Mesodermal cell (in vitro differentiated cells): ENCODE results near the gene TRAF3.

Experiments
- H3K27ac ChIP-seq: 2 replicates; pipeline ENCODE4 v1.7.0; 2013; ENCODE audit warnings: mild to moderate bottlenecking, low read depth, low read length, moderate library complexity; ENCODE audit not compliant: severe bottlenecking
- H3K36me3 ChIP-seq: 2 replicates; pipeline ENCODE4 v1.7.1; 2013; ENCODE audit warnings: mild to moderate bottlenecking, low read length, moderate library complexity; ENCODE audit not compliant: control insufficient read depth, insufficient read depth
- H3K4me1 ChIP-seq: one replicate; pipeline ENCODE4 v1.7.1; 2013; ENCODE audit warnings: mild to moderate bottlenecking, low read length; ENCODE audit not compliant: insufficient read depth, control insufficient read depth, poor library complexity, severe bottlenecking
- H3K4me3 ChIP-seq: 2 replicates; pipeline ENCODE4 v1.7.0; 2013; ENCODE audit warnings: low read length, control low read depth, mild to moderate bottlenecking; ENCODE audit not compliant: insufficient read depth, poor library complexity, severe bottlenecking; ENCODE audit errors: extremely low read depth
- H3K9me3 ChIP-seq: 2 replicates; pipeline ENCODE4 v1.7.1; 2013; ENCODE audit warnings: mild to moderate bottlenecking, low read length, moderate library complexity; ENCODE audit not compliant: control insufficient read depth
- WGBS, 2 experiments: methylation state at CpG; one replicate each; pipeline ENCODE4 v1.1.5; 2013; ENCODE audit warnings: missing lambda C conversion rate in 2 of 2; ENCODE audit not compliant: insufficient coverage in 2 of 2; 5-methylcytosine and 5-hydroxymethylcytosine counted together

Gene TRAF3

DNA sequence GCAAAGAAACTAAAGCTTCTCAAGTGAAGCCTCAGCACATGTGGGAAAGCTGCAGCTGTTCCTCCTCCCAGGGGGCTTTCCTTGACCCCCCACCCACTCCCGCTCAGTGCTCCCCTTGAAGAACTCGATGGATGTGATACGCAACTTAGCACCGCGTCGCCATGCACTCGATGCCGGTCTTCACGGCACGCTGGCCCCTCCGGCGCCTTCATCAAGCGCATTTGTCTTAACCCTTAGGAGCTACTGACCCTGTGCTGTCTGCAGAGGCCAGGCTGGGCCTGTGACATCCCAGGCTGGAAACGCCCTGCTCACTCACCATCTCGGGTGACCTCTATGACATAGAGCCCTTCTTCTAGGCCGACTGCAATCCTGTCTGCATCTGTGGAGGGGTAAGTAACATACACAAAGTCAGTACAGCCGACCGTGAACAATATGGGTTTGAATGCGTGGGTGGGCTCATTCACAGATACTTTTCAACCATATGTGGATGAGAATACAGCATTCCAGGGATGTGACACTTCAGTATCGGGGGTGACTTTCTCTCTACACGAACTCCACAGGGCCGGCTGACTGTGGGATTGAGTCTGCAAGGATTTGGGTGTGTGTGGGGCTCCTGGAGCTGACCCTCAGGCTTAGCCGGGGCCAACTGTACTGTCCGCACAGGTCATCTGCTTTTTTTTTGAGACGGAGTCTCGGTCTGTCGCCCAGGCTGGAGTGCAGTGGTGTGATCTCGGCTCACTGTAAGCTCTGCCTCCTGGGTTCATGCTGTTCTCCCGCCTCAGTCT lies 168.3 kb downstream of the TRAF3 start:
- H3K4me3 ChIP-seq = no peak overlapping the region
- H3K9me3 ChIP-seq = no peaks in the 10 kb centered on the region
- H3K27ac ChIP-seq = no peak overlapping the region
- peaks cover 91% of the 10 kb centered on the region for H3K36me3 ChIP-seq
- H3K4me1 ChIP-seq = peaks cover 7% of the 10 kb centered on the region
- WGBS, 2 experiments = 89 to 94% methylated on average over 20 to 28 of the region's 29 CpGs

DNA sequence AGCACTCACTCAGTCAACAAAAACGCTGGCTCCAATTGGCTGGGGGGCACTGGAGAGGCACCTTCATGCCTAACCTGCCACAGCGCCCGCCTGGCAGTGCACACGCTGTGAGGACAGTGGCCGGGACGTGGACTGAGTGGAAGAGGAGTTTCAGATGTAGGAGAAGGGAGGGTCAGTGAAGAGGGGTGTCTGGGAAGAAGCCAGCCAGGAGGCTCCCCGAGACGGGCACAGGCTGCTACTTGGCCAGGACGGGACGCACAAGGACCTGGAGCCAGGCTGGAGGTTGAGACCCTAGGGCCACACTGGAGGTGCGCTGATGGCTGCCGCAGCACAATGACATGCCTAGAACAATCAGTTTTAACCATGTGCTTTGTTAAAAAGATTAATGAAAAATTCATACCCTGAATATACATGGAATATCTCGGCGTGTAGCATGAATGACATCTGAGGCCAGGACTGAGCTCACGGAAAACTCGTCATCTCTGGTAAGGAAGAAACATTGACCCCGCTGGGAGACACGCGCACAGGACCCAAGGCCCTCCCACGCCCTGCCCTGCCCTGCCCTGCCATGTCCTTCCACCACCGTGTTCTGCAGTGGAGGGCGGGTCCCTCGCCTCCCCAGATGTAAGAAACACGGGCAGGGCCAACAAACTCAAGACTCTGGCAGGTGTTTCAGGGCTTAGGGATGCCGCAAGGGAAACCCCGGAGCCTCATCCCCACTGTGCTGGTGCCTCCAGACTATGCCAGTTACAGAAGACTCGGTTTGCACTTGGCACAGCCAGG lies 170.3 kb downstream of the TRAF3 start:
- no peak overlapping the region for H3K27ac ChIP-seq
- H3K9me3 ChIP-seq = no peaks in the 10 kb centered on the region
- peaks cover 7% of the 10 kb centered on the region for H3K4me1 ChIP-seq
- no peak overlapping the region for H3K4me3 ChIP-seq
- H3K36me3 ChIP-seq = peaks cover 92% of the 10 kb centered on the region
- 92 to 93% methylated on average over 20 to 21 of the region's 27 CpGs for WGBS, 2 experiments

- Histone ChIP-seq H3K4me1 (peaks cover 7% of the 10 kb centered on the region), H3K36me3 (peaks cover 93% of the 10 kb centered on the region), H3K27ac (no peak overlapping the region), H3K9me3 (no peaks in the 10 kb centered on the region), H3K4me3 (no peak overlapping the region)
- 97 to 100% methylated on average over 4 to 8 of the region's 9 CpGs for WGBS, 2 experiments
Measured at GRCh38 chr14:102948698-102949061, 171.4 kb downstream of the TRAF3 start.

DNA sequence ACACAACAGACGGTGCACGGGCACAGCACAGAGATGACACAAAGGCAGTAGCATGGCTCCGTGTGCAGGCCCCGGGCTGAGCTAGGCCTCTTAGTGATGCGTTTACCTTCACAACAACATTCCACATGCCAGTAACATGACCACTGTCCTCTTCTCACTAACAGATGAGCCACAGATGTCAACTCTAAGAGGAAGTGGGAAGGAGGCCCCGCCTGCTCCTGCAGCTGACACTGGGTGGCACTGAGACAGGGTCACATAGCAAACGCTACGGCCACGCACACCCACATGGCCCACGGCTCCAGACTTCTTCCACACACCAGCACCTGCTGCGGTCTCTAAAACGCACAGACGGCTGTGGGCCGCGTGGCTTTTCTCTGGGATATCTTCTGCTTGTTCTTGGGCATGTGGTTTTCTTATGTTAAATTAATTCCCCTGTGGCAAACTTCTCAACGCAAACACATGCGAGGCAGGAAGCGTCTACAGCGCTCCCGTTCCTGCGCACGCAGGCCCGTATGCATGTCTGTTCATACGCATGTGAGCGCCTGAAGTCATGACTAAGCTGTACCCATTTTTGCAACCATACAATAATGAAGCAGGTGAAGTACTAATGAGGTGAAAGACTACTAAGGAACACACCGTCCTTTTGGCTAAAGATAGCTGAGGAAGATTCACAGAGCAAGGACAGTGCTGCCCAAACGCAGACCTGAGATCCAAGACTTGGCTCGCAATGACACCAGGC lies 172.0 kb downstream of the TRAF3 start:
- H3K4me1 ChIP-seq = peaks cover 7% of the 10 kb centered on the region
- no peak overlapping the region for H3K27ac ChIP-seq
- no peak overlapping the region for H3K4me3 ChIP-seq
- H3K9me3 ChIP-seq = no peaks in the 10 kb centered on the region
- H3K36me3 ChIP-seq = peaks cover 93% of the 10 kb centered on the region
- 96% methylated on average over 21 to 26 of the region's 28 CpGs for WGBS, 2 experiments

DNA sequence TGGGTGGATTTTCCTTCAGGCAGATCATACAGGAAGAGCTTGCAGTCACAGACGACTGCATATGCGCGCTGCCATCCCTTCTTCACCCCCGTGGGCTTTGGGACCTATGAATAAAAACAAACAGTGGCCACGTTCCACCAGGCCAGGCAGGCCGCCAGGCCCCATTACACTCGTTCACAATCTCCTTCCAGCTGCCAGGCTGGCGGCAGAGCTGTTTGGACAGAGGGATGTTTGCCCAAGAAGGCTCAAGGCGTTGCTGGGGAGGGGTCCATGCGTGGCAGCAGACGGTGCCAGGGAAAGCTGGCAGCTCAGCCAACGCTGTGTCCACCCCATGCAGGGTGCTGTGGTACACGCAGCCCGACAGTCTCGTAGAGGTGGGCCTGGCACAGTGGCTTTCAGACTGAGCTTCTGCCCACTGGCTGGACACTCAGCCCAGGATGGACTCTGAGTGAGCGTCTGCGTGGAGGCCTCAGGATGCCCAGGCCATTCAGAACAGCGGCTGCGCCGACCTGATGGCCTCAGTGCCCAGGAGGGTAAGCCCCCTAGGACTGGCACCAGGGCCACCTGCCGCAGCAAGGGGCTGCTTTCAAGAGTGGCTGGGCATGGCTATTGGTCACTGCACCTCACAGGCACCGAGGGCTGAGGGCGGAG lies 172.7 kb downstream of the TRAF3 start:
- no peak overlapping the region for H3K27ac ChIP-seq
- WGBS, 2 experiments = 94 to 96% methylated on average over 23 of the region's 23 CpGs

DNA sequence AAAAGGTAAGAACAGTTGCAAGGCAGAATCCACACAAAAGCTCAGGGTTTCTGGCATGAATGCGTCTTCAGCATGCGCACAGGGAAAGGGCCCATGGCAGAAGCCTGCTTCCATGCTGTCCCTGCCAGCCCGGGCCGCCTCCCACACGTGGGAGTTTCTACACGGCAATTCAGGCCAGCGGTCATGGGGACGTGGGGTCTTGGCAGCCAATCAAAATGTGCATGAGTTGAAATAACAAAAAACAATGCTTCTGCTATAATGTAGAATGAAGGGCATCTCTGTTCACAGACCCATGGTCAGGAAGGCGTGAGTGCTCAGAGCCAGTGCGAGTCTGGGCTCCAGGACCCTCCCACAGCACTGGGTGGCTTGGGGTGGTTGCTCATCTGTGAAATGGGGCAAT lies 173.8 kb downstream of the TRAF3 start:
- 92 to 96% methylated on average over 9 to 10 of the region's 10 CpGs for WGBS, 2 experiments

More for the DNA sequence above, 172.7 kb downstream of the TRAF3 start:
- Histone ChIP-seq H3K4me3 (no peak overlapping the region), H3K9me3 (no peaks in the 10 kb centered on the region), H3K36me3 (peaks cover 93% of the 10 kb centered on the region), H3K4me1 (peaks cover 7% of the 10 kb centered on the region)

DNA sequence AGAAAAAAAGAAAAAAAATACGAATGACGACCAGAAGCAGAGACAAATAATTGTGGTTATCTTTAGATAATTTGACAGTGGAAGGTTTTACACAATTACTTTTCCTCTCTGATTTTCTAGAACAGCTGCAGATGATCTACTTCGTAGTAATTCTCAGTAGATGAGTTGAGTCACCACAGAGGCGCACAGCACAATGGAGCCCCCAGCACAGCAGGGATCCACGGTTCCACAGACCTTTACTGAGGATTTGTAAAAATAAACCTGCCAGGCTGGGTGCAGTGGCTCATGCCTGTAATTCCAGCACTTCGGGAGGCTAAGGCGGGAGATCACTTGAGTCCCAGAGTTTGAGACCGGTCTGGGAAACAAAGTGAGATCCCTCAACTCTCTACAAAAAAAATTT lies 174.6 kb downstream of the TRAF3 start:
- H3K36me3 ChIP-seq = peaks cover 93% of the 10 kb centered on the region
- 83 to 95% methylated on average over 4 to 5 of the region's 8 CpGs for WGBS, 2 experiments
- H3K4me1 ChIP-seq = peaks cover 7% of the 10 kb centered on the region
- no peaks in the 10 kb centered on the region for H3K9me3 ChIP-seq
- no peak overlapping the region for H3K4me3 ChIP-seq
- no peak overlapping the region for H3K27ac ChIP-seq

More for the DNA sequence above, 173.8 kb downstream of the TRAF3 start:
- Histone ChIP-seq H3K27ac (no peak overlapping the region), H3K4me3 (no peak overlapping the region), H3K36me3 (peaks cover 93% of the 10 kb centered on the region), H3K4me1 (peaks cover 7% of the 10 kb centered on the region), H3K9me3 (no peaks in the 10 kb centered on the region)

GRCh38 chr14:102952276-102952675 lies 175.0 kb downstream of the TRAF3 start:
- 98 to 100% methylated on average over 2 to 6 of the region's 6 CpGs for WGBS, 2 experiments
- peaks cover 93% of the 10 kb centered on the region for H3K36me3 ChIP-seq
- H3K4me3 ChIP-seq = no peak overlapping the region
- peaks cover 7% of the 10 kb centered on the region for H3K4me1 ChIP-seq
- H3K9me3 ChIP-seq = no peaks in the 10 kb centered on the region
- H3K27ac ChIP-seq = no peak overlapping the region

- Histone ChIP-seq H3K27ac (no peak overlapping the region), H3K9me3 (no peaks in the 10 kb centered on the region), H3K4me3 (no peak overlapping the region), H3K4me1 (peaks cover 7% of the 10 kb centered on the region), H3K36me3 (peaks cover 95% of the 10 kb centered on the region)
- WGBS, 2 experiments = 93 to 97% methylated on average over 15 of the region's 15 CpGs
Measured at GRCh38 chr14:102953100-102953499, 175.9 kb downstream of the TRAF3 start.

DNA sequence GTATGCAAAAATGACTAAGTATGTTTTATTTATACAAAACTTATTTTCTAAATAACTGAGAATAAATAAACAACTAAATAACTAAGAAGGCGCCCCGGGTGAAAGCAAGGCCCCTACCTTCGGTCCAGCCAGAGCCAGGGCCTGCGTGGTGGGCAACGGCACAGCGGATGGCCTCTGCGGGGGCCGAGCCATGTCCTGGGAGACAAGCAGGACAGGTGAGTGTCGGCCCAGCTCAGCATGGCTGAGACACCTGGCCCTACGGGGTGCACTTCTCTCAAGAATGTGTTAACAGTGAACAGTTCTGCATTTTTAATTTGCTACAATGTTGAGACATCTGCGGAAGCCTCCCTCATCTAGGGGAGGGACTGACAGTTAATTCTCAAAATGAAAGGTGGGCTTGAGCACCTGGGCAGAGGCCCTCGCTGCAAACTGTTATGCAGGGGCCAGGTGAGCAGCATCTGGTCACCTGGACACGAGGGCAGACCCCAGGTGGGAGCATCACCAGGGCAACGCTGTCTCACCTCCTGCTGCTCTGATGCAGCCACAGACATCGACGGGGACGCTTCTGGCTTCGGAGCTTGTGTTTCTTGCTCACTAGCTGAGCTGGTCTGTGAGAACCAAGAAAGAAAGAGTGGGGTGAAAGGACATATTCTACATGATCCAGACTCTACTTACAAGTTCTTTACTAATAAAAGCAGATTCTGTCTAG lies 177.0 kb downstream of the TRAF3 start:
- Histone ChIP-seq H3K9me3 (no peaks in the 10 kb centered on the region), H3K4me1 (peaks cover 2% of the 10 kb centered on the region), H3K27ac (no peak overlapping the region), H3K4me3 (no peak overlapping the region), H3K36me3 (peaks cover 99% of the 10 kb centered on the region)
- 96 to 97% methylated on average over 12 of the region's 18 CpGs for WGBS, 2 experiments
